GM18526 (cell line): ENCODE measurements around the gene NASP.

Experiments used
- POLR2A ChIP-seq: IDR thresholded peaks from 3 replicates; pipeline ENCODE4 v1.6.1; 2011; ENCODE audit not compliant: insufficient read length; ENCODE audit errors: extremely low read depth

Gene NASP

GRCh38 chr1:45554198-45554597 is 29.6 kb upstream of the NASP start:
- no peak for TF ChIP-seq POLR2A

GRCh38 chr1:45557422-45557944 is 26.4 kb upstream of the NASP start:
- TF ChIP-seq POLR2A = no peak

GRCh38 chr1:45563843-45564242 is 20.0 kb upstream of the NASP start:
- no peak for TF ChIP-seq POLR2A

GRCh38 chr1:45566722-45567121 is 17.1 kb upstream of the NASP start:
- no peak for TF ChIP-seq POLR2A

GRCh38 chr1:45567911-45568310 is 15.9 kb upstream of the NASP start:
- no peak for TF ChIP-seq POLR2A

DNA sequence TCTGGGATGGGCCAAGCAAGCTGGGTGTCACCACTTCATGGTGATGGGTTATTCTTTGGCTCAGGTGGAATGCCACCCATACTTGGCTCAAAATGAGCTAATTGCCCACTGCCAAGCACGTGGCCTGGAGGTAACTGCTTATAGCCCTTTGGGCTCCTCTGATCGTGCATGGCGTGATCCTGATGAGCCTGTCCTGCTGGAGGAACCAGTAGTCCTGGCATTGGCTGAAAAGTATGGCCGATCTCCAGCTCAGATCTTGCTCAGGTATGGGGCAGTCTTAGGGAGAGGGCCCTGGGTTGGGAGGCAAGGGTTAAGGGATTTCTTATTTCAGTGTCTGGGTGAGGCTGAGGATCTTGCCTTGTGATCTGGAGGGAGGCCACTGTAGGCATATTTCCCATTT is 15.4 kb upstream of the NASP start:
- TF ChIP-seq POLR2A = no peak

GRCh38 chr1:45569571-45569961 is 14.3 kb upstream of the NASP start:
- TF ChIP-seq POLR2A = no peak

- no peak for TF ChIP-seq POLR2A
These were observed 13.8 kb upstream of the NASP start for GRCh38 chr1:45569962-45570581.

DNA sequence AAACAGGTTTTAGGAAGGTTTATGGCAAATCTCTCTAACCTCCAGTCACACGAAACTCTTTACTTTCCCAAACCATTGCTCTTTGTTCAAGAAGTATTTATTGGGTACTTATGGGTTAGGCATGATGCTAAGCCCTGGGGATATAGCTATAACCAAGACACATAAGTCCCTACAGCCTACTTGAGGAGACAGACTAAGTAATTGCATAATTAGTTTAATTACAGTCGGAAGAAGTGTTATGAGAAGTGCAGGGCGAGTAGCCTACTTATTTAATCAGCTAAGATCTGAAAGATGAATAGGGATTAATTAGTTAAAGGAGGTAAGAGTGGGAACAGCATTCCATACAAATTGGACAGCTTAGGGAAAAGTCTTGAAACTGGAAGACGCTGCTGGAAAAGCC is 13.2 kb upstream of the NASP start:
- no peak for TF ChIP-seq POLR2A

DNA sequence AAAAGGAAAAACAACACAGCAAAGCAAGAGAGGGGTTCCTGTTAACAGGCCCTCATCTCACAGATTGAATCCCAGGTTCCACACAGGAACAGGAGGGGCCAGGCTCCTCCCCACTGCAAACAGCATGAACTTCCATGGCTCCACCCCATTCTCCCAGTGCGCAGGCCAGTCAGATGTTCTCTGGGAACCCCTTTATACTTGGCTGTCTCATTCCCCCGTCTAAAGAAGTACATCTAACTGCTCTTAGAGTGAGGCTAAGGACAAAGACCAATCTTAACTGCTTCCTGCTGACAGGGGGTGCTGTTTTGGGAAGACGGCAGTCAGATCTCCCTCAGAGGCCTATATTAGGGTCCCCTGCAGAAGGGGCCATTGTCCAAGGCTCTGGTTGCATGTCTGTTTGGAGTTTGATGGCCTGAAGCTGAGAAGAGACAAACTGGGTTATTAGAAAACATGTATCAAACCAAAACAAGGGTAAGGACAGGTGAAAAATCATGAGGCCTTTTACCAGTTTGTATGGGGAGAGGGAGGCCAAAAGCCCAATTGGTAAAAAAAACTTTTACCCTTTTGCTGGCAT is 10.5 kb upstream of the NASP start:
- TF ChIP-seq POLR2A = no peak

DNA sequence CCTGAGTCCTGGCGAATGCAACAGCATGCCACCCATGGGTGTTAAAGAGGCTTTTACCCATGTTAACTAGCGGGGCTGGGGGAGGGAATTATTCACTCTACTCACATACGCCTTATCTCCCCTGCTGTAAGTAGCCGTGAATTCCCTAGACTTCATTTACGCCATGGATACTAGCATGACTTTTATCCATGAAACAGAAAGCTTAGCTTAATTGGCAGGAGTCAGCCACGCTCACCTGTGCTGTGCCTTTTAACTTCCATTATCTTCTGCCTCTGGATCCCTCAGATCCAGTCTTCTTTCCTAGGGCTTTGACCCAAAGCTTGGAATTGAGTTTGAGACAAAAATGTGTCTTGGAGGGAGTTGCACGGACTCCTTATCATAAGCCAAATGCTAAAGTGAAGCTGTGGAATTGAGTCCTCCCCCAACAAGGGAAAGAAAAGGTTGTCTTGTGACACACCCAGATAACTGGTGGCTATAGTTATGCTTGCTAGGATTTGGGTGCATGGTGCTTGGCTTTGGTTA is 9.7 kb upstream of the NASP start:
- TF ChIP-seq POLR2A = no peak

DNA sequence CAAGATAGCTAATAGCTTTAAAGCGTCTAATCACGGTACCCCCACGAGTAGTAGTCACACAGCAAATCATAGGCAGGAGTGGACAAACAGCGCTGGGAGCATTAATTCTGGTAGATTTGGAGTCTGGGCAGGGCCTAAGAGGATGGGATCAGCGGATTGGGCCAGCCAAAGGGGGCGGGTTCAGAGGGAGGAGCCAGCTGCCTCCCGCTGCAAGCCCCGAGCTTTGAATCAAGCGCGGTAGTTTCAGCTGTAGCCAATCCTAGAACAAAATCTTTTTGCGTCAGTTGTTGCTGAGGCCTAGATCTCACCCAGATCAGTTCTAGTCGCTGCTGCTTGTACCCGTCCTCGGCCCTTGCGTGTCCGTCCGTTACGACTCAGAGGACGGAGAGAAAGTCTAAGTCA is 576 bp upstream of the NASP start:
- TF ChIP-seq POLR2A = no peak

DNA sequence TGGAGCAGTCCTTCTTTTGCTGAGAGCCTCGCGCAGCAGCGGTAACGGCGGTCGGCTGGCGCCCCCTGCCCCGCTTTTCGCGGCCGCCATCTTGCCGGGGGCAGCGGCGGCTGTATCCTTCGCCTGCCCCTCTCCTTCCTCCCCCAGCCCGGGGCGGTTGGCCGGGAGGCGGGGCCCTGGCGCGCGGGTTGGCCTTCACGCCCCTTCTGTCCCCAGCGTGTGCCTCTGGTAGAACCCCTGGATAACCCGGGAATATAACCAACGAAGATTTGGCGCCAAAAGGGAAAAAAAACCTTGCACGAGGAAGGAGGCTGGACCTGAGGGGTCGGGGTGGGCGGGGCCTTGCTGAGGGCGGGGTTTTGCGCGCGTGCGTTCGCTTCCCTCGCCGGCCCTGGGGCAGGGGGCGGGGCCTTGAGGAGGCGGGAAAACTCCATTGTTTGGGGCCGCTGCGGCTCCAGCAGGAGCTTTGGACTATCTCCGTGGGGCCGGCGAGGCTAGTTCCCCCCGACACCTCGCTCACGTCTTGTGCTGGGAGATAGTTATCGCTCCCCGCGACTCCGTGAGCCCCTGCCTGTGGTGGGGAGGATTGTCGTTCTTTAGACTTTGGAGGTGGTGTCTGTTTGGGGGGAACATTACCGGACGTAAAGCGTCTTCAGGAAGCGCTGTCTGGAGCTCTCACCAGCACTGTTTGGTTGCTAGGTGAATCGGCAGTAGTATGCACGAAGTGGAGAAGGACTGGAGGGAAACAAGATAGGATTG is 689 bp downstream of the NASP start:
- TF ChIP-seq POLR2A = no peak

DNA sequence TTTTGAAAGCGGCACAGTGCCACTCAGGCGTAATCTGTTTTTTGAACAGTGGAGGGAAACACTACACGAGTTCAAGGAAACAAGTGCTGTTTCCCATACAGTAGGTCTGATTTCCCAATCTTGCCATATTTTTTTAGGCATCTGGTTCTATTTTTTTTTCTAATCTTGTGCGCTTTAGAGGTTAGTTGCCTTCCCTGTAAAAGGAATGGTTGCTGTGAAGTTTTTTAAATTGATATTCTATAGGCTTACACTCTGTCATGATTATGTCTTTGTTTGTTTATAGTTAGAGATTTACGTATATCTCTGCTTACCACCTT is 1.2 kb downstream of the NASP start:
- no peak for TF ChIP-seq POLR2A

GRCh38 chr1:45585496-45586075 is 1.7 kb downstream of the NASP start:
- no peak for TF ChIP-seq POLR2A

DNA sequence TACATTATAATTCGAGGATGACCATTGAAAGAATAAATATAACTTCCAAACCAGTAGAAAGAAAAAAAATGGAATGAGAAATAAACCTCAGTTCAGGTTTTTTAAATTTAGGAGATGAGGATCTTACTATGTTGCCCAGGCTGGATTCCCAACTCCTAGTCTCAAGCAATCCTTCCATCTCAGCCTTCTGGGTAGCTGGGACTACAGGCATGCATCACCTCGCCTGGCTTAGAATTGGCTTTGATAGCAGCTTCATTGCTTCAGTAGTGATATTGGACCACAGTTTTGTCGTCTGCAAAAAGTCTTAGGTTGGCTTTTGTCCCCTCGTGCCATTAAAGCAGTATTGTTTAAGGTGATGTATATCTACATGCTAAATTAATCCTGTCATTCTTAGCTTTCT is 2.9 kb downstream of the NASP start:
- no peak for TF ChIP-seq POLR2A

DNA sequence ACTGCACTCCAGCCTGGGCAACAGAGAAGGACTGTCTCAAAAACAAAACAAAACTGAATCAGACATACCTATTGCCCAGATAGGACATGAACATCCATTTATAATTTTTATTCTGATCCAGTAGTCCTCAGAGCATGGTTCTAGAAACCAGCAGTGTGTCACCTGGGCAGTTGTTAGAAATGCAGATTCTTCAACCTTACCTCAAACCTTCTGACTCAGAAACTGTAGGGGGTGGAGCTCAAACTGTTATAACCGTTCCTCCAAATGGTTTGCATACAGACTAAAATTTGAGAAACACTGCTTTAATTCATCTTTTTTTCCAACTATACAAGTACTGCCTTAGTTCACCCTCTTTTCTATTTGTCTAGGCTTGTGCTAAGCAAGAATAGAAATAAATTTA is 6.0 kb downstream of the NASP start:
- no peak for TF ChIP-seq POLR2A

- no peak for TF ChIP-seq POLR2A
These were observed 10.6 kb downstream of the NASP start for GRCh38 chr1:45594412-45594811.
